GM21423 (cell line): Measurements from ENCODE around the gene SLC47A1.
"Not testable (repeated sequence)": the region's sequence is repeated elsewhere in the genome, so short reads cannot be mapped to it uniquely, and the experiment has no call there.

Experiments used
- ATAC-seq: cut with Tn5 transposase; IDR thresholded peaks from one replicate; pipeline ENCODE4 v1.9.1; 2021; ENCODE audit warnings: mild to moderate bottlenecking, moderate library complexity; ENCODE audit not compliant: unreplicated experiment

Gene SLC47A1

DNA sequence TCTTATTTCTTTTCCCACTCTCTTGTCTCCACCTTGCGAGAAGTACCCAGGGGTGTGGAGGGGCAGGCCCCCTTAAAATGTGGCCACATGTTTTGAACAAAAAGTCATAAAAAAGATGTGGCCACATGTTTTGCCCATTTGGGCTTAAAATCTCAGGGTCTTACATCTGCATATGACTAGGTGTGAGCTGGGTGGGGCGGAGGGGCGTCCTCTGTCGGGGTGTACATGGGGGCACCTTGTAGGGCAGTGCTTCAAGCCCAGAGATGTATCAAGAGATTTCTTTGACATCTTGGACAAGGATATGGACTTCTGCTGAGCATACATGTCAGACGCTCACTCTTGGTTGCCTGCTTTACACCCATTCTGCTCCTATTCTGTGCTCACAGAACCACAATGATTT is 13.0 kb upstream of the SLC47A1 start:
- no peak for ATAC-seq

GRCh38 chr17:19523690-19524089 is 10.0 kb upstream of the SLC47A1 start:
- no peak for ATAC-seq

DNA sequence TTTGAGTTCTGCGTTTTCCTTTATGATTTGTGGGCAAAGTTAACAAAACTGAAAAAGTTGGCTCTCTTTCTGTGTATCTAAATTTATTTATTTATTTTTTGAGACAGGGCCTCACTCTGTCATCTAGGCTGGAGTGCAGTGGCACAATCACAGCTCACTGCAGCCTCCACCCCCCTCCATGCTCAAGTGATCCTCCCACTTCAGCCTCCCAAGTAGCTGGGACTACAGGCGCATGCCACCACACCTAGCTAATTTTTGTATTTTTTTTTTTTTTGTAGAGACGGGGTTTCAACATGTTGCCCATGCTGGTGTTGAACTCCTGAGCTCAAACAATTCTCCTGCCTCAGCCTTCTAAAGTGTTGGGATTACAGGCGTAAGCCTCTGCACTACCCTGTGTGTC is 6.7 kb upstream of the SLC47A1 start:
- ATAC-seq = not testable (repeated sequence)

DNA sequence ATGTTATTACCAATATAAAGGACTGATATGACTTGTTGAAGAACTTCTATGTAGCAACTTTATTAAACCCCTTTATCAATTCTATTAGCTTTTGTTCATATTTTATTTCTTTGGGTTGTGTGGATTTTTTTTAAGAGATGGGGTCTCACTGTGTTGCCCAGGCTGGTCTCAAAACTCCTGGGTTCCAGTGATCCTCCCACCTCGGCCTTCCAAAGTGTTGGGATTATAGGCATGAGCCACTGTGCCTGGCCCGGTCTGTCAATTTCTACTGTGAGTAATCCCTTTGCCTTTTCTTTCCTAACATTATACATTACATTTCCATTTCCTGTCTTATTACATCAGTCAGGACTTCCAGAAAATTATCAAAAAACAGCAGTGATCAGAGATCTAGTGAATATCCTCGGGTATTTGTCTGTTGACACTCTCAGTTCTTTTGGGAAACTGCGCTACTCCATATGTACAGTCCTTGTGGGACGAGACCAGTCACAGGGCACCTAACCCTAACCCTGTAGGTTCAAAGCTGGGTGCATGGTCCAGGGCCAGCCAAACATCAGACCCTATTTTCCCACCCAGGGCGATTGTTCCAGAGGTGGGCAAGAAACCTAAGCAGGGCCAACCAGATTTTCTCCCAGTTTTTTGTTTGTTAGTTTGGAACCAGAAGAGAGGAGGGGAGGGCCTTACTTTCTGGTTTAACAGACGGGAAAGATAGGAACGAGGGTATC is 1.7 kb upstream of the SLC47A1 start:
- no peak for ATAC-seq

DNA sequence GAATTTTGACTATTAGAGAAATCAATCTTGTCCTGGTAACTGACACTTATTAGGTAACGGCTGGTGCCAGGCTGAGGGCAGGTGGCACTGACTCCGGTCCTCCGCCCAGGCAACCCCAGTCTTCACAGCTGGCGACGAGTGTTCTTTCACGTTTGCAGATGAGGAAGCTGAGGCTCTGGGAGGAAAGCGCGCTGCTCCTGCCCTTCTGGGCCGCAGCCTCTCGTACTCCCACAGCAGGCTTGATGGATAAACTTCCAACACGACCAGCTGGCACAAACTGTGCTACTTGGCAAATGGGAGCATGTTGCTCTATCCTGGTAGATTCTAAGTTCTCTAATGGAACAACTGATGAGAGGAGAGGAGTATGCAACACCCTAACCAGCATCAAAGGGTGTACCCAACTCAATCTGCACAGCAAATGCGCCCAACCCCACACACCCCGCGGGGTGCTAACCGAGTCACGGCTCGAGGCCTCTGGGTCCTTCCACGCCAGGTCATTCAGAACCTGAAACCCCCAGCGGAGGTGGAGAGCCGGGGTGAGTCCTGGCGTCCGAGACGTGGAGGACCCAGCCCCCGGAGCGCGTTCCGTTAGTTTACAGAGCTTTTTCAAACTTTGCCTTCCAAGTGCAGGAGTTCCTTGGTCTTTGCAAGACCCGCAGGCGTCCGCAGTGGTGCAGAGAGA is 477 bp upstream of the SLC47A1 start:
- ATAC-seq = no peak

DNA sequence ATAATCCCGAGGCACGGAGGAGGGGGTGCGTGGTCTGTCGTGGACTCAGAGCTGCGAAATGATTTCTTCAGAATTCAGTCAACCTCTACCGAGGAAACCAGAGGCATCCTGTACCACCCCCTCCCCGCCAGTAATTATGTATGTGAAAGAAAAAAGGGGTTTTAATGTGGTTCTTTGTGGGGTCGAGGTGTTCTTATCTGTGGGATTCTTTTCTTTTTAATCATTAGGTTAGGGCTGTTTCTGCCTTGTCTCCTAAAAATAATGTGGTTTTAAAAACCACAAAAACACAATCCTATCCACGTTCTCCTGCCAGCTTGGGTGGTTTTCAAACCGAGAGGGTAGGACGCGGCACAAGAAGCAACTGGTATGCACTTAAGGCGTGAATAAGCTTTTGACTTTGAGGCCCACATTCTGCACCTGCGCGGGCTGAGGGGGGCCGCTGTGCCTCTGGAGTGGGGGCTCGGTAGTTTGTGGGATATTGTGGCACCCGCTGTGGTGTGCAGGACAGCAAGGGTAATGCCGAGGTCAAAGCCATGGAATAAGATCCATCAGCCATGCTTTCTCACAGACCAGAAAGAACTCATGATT is 1.0 kb downstream of the SLC47A1 start:
- no peak for ATAC-seq

GRCh38 chr17:19537111-19537510 is 3.5 kb downstream of the SLC47A1 start:
- no peak for ATAC-seq

GRCh38 chr17:19538095-19539039 is 4.7 kb downstream of the SLC47A1 start:
- no peak for ATAC-seq

GRCh38 chr17:19539040-19539399 is 5.4 kb downstream of the SLC47A1 start:
- ATAC-seq = no peak

DNA sequence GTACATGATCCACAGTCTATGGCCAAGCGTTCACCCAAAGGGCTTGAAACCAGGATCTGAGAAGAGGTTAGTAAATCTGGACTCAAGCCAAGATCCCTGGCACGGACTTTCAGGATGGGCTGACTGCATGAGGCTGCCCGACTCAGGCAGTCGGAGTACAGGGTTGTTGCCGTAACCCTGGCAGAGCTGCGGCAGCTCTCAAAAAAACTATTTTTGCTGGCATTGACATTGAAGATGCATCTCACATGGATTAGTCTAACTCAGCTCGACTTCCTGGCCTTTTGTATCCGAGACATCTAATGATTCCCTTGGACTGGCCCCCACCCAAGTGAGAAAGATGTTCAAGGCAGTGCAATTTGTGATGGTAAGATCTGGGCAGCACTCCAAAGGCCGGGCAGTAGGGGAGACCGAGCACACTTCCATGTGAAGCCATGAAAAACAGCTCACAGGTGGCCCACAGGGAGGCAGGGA is 6.2 kb downstream of the SLC47A1 start:
- ATAC-seq = no peak

GRCh38 chr17:19540706-19541370 is 7.2 kb downstream of the SLC47A1 start:
- no peak for ATAC-seq

GRCh38 chr17:19541445-19541844 is 7.8 kb downstream of the SLC47A1 start:
- ATAC-seq = no peak

DNA sequence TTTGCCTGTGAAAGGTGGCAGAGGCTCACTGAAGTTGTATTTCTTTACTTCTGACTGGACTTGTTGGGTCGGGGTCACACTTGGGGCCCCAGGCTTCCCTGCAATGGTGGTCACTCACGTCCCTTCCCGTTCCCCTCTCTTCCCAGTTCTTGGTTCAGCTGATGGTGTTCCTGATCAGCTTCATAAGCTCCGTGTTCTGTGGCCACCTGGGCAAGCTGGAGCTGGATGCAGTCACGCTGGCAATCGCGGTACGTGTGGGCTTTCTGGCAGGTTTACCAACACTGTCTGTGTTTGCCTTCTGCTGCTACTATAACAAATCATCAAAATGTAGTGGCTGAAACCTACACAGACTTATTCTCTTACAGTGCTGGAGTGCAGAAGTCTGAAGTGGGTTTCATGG is 8.6 kb downstream of the SLC47A1 start:
- ATAC-seq = no peak

DNA sequence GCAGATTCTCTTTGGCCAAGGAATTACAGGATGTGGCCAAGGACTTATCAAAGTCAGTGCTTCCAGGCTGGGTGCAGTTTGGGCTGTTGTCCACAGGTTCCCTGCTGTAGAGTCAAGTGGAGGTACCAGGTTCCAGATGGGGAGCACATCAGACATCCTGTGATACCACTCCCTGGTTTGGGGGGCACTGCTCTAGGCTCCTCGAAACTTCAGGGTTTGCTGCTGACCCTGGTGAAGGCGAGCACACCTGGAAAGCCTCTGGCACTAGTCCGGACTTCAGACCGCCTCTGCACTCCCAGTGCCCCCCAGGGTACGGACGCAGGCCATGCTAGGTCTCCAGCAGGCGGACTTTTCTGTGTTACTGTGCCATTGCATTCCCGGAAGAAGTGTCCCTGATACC is 10.7 kb downstream of the SLC47A1 start:
- no peak for ATAC-seq

DNA sequence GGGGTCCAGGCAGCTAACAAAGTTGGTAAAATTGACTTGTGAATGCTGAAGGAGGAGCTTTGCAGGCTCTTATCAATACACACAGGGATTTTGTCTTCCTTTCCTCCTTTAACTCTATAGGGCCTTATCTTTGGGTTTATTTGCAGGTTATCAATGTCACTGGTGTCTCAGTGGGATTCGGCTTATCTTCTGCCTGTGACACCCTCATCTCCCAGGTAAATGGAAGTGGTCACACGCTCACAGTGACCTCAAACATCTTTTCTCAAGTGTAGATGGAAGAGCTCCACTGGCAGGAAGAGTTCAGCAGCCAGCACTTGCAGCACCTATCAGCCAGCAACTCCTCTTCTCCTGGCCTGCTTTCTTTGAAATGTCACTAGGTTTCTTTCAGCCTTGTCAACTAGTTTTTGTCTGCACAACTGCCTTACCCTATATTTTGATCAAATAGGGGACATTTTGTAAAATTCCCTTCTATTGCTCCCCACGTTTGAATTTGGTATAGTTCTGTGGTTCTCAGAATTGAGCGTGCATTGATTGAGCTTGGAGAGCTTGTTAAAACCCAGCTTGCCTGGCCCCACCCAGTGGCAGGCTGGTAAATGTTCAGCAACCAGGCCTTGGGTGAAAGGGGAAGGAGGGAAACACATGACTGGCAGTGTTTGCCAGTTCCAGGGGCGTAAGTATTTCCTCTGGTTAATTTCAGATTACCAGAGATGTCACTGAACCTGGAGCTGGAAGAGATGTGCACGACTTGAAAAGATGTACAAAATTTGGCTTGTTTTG is 12.8 kb downstream of the SLC47A1 start:
- no peak for ATAC-seq

DNA sequence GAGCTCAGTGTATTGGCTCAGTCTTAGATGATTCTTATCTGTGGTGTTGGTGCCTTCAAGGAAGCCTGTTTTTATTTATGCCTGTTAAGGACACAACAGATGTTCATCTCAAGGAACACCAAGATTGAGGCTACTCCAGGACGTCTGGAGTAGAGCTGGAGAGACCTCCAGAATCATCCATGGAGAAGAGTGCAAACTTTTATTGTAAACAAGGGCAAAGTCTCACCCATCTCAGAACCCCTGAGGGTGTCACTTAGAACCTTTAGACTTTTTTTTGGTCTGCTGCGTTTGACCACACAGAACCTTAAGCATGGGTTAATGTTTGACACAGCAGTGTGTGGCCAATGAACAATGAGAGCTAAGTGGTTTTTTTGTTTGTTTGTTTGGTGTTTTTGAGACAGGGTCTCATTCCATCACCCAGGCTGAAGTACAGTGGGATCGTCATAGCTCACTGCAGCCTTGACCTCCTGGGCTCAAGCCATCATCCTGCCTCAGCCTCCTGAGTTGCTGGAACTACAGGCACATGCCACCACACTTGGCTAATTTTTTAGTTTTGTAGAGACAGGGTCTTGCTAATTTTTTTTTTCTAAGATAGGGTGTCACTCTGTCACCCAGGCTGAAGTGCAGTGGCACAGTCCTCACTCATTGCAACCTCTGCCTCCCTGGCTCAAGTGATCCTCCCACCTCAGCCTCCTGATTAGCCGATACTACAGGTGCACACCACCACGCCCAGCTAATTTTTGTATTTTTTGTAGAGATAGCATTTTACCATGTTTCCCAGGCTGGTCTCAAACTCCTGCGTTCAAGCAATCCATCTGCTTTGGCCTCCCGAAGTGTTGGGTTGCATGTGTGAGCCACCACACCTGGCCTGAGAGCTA is 16.3 kb downstream of the SLC47A1 start:
- no peak for ATAC-seq

DNA sequence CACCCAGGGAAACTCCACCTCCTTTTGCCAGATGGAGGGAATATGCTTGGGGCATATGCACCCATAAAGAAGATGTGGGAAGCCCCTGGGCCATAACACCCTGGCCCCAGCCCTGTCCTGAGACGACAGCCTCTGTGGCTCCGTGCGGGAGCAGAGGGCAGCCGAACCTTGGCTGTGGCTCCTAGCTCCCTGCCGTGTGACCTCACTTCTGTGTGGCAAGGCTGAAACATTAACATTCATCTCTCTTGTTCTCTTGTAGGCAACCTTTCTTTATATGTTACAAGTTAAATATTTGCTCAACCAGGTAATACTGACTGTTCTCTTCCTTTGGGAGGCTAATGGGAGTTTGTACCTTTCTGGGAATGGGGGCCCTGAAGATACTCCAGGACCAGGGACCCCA is 17.5 kb downstream of the SLC47A1 start:
- no peak for ATAC-seq

DNA sequence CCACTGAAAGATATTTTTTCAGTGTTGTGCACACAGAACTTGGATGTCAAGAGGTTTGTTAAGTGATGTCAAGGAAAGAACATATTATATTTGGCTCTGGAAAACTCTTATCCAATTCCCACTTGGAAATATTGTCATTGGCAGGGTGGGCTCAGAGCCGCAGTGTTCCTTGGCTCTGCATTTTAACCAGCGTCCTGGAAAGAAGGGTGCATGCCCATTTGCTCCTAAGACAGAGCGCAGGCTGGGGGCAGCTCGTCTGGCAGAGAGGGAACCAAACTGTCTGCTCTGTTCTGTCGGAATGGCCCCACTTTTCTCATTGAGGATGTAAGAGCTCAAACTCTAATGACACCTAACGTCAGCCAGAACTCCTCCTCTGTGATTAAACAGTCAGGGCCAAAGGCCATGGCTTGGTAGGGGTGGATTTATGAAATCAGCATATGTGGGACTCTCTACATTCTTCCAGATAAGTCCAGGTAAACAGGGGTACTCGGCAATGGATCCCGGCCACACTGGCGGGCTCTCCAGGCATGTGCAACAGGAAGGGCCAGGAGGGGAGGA is 18.0 kb downstream of the SLC47A1 start:
- no peak for ATAC-seq

DNA sequence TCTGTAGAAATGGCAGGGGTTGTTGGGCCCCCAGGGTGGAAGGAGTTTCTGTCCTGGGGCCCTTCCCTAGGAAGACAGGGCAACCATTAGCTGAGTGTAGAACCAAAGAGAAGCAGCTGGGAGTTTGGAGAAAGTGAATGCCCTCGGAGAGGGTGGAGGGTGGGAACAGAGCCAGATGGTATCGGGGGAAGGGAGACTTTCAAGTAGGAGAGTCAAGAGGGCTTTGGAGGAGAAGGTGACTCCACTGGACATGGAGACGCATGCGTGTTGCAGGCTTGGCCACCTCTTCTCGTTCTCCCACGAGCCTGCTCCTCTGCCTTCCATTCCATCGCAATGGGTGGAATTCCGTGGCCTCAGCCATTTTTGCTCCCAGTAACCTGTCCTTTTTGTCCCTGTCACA is 19.4 kb downstream of the SLC47A1 start:
- no peak for ATAC-seq
